DOHH2 (cell line): ENCODE measurements around the gene PRSS22.

ENCODE experiments used
- H3F3A ChIP-seq: fragments of 200-600 bp; sonication (generic), shearing (Covaris generic); 2 replicates; pipeline ENCODE4 v1.6.0; 2016; ENCODE audit warnings: antibody characterized with exemption, mild to moderate bottlenecking; ENCODE audit not compliant: control insufficient read depth, insufficient read depth
- H3K27ac ChIP-seq: fragments of 200-600 bp; sonication (generic); 2 replicates; pipeline ENCODE4 v1.5.1; 2014; ENCODE audit warnings: low read depth, mild to moderate bottlenecking, low read length, moderate library complexity
- H3K27me3 ChIP-seq: fragments of 200-600 bp; sonication (generic); 2 replicates; pipeline ENCODE4 v1.6.1; 2014; ENCODE audit warnings: mild to moderate bottlenecking, low read length, mixed read lengths; ENCODE audit not compliant: control insufficient read depth
- H3K36me3 ChIP-seq: fragments of 200-600 bp; sonication (generic); 2 replicates; pipeline ENCODE4 v1.6.1; 2014; ENCODE audit warnings: mild to moderate bottlenecking, low read length, moderate library complexity, mixed read lengths; ENCODE audit not compliant: control insufficient read depth
- H3K4me1 ChIP-seq: fragments of 200-600 bp; sonication (generic); 2 replicates; pipeline ENCODE4 v1.6.1; 2014; ENCODE audit warnings: mild to moderate bottlenecking, low read length, mixed read lengths; ENCODE audit not compliant: control insufficient read depth
- H3K4me2 ChIP-seq: fragments of 200-600 bp; sonication (generic); 2 replicates; pipeline ENCODE4 v1.6.0; 2014; ENCODE audit warnings: mild to moderate bottlenecking, low read length, moderate library complexity
- H3K4me3 ChIP-seq: fragments of 200-600 bp; sonication (generic); 2 replicates; pipeline ENCODE4 v1.5.1; 2014; ENCODE audit warnings: mild to moderate bottlenecking, low read length, mixed read lengths
- H3K79me2 ChIP-seq: fragments of 200-600 bp; sonication (generic); 2 replicates; pipeline ENCODE4 v1.6.1; 2014; ENCODE audit warnings: mild to moderate bottlenecking, low read length, mixed read lengths; ENCODE audit not compliant: control insufficient read depth
- H3K9me2 ChIP-seq: fragments of 200-600 bp; sonication (generic); replicated peaks from 2 replicates; pipeline ENCODE4 v1.6.1; 2014; ENCODE audit warnings: mild to moderate bottlenecking, low read length, mixed read lengths; ENCODE audit not compliant: control insufficient read depth
- H3K9me3 ChIP-seq: fragments of 200-600 bp; sonication (generic); 2 replicates; pipeline ENCODE4 v1.6.1; 2014; ENCODE audit warnings: antibody characterized with exemption, low read length, mixed read lengths; ENCODE audit not compliant: control insufficient read depth, insufficient read depth
- H4K20me1 ChIP-seq: fragments of 200-600 bp; sonication (generic); 2 replicates; pipeline ENCODE4 v1.6.0; 2014; ENCODE audit warnings: low read depth, mild to moderate bottlenecking, antibody characterized with exemption, low read length, moderate library complexity; ENCODE audit not compliant: control insufficient read depth, insufficient read depth
- EZH2phosphoT487 ChIP-seq: fragments of 200-600 bp; sonication (generic); IDR thresholded peaks from 2 replicates; pipeline ENCODE4 v1.6.1; 2017; ENCODE audit warnings: borderline replicate concordance, mild to moderate bottlenecking, antibody characterized with exemption, low read length, moderate library complexity, mixed read lengths
- TF ChIP-seq, protein P1 (sequence below): fragments of 200-600 bp; sonication (generic); IDR thresholded peaks from one replicate; pipeline ENCODE4 v1.5.1; 2014; ENCODE audit warnings: antibody characterized with exemption, mild to moderate bottlenecking, low read depth, low read length; ENCODE audit not compliant: poor library complexity, severe bottlenecking

Gene PRSS22

DNA sequence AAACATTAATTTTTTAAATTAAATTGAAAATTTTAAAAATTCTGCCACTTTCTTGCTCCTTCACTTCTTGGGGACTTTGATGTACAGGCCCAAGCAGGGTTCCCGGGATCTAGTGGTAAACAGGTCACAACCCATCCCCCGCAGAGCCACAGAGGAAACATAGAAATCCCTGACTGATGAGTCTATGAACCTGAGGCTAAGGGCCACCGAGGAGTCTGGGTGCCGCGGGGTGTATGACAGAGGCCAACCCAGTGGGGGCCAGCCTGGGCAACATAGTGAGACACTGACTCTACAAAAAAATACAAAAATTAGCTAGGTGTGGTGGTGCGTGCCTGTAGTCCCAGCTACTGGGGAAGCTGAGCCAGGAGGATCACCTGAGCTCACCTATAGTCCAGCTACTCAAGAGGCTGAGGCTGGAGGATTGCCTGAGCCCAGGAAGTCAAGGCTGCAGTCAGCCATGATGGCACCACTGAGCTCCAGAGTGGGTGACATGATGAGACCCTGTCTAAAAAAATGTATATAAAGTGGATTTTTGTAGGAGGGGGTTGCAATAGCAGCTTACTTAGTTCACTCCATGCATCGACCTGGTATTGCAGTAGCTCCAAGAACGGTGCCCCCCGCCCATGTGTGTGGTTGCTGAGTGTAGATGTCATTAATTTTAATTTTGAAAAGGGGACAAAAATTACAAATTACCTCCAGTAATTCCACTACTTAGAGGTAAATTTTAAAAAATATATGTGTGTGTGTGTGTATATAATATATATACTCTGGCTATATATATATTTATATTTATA is 44.6 kb upstream of the PRSS22 start:
- TF ChIP-seq EZH2phosphoT487: no peak
- TF ChIP-seq, protein P1, sequence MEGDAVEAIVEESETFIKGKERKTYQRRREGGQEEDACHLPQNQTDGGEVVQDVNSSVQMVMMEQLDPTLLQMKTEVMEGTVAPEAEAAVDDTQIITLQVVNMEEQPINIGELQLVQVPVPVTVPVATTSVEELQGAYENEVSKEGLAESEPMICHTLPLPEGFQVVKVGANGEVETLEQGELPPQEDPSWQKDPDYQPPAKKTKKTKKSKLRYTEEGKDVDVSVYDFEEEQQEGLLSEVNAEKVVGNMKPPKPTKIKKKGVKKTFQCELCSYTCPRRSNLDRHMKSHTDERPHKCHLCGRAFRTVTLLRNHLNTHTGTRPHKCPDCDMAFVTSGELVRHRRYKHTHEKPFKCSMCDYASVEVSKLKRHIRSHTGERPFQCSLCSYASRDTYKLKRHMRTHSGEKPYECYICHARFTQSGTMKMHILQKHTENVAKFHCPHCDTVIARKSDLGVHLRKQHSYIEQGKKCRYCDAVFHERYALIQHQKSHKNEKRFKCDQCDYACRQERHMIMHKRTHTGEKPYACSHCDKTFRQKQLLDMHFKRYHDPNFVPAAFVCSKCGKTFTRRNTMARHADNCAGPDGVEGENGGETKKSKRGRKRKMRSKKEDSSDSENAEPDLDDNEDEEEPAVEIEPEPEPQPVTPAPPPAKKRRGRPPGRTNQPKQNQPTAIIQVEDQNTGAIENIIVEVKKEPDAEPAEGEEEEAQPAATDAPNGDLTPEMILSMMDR: no peak
- Histone ChIP-seq H4K20me1 (no peaks in the 10 kb centered on the region), H3K9me2 (no peaks in the 10 kb centered on the region), H3K9me3 (no peaks in the 10 kb centered on the region), H3K27me3 (no peaks in the 10 kb centered on the region), H3K36me3 (no peaks in the 10 kb centered on the region), H3K4me2 (no peak overlapping the region), H3K27ac (no peak overlapping the region), H3F3A (no peaks in the 10 kb centered on the region), H3K4me1 (peaks cover 11% of the 10 kb centered on the region), H3K4me3 (no peak overlapping the region), H3K79me2 (no peaks in the 10 kb centered on the region)

GRCh38 chr16:2900526-2901075 is 42.6 kb upstream of the PRSS22 start:
- TF ChIP-seq EZH2phosphoT487: no peak
- TF ChIP-seq, protein P1: no peak
- Histone ChIP-seq H3K4me3 (no peak overlapping the region), H4K20me1 (no peaks in the 10 kb centered on the region), H3F3A (no peaks in the 10 kb centered on the region), H3K9me2 (no peaks in the 10 kb centered on the region), H3K4me2 (no peak overlapping the region), H3K9me3 (no peaks in the 10 kb centered on the region), H3K79me2 (no peaks in the 10 kb centered on the region), H3K27me3 (no peaks in the 10 kb centered on the region), H3K27ac (no peak overlapping the region), H3K36me3 (no peaks in the 10 kb centered on the region), H3K4me1 (peaks cover 16% of the 10 kb centered on the region)

DNA sequence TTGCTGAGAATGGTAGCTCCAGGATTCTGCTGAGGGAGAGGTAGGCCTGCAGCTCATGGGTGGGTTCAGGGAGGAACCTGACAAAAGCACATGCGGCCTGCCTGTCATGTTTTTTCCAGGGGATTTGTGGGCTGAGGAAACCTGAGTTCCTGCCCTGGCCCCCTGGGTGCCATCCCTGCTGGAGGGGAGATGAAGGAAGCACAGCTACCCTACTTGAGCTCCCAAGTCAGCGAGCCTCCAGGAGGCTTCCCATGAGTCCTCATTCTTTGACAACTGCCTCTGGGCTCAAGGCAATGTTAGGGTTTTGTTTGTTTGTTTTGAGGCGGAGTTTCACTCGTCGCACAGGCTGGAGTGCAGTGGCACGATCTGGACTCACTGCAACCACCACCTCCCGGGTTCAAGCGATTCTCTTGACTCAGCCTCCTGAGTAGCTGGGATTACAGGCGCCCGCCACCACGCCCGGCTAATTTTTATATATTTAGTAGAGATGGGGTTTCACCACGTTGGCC is 41.6 kb upstream of the PRSS22 start:
- no peaks in the 10 kb centered on the region for H3F3A ChIP-seq
- no peaks in the 10 kb centered on the region for H4K20me1 ChIP-seq
- TF ChIP-seq EZH2phosphoT487: no peak
- TF ChIP-seq, protein P1: no peak
- no peak overlapping the region for H3K4me2 ChIP-seq
- no peaks in the 10 kb centered on the region for H3K36me3 ChIP-seq
- H3K79me2 ChIP-seq: no peaks in the 10 kb centered on the region
- H3K9me2 ChIP-seq: no peaks in the 10 kb centered on the region
- no peaks in the 10 kb centered on the region for H3K9me3 ChIP-seq
- H3K27ac ChIP-seq: no peak overlapping the region
- H3K4me3 ChIP-seq: no peak overlapping the region
- no peaks in the 10 kb centered on the region for H3K27me3 ChIP-seq
- peaks cover 16% of the 10 kb centered on the region for H3K4me1 ChIP-seq
